HepG2 (cell line): Measurements from ENCODE around the gene RIN3. TPM values are rescaled to one million over a fixed set of nuclear protein-coding genes. Genes with fewer than 3 reads are reported as not detected.

ENCODE experiments used
- AHR ChIP-seq: IDR thresholded peaks from 2 replicates; pipeline ENCODE4 v1.6.1; 2018; ENCODE audit warnings: missing genetic modification reagents, missing compliant biosample characterization
- BCL6 ChIP-seq: IDR thresholded peaks from 2 replicates; pipeline ENCODE4 v1.6.1; 2016; ENCODE audit warnings: missing genetic modification reagents, missing compliant biosample characterization
- CBX5 ChIP-seq: sonication (generic); formaldehyde crosslinking; IDR thresholded peaks from 2 replicates; pipeline ENCODE4 v1.4.0; 2020; ENCODE audit warnings: missing genetic modification reagents, borderline replicate concordance
- CEBPB ChIP-seq: IDR thresholded peaks from 2 replicates; pipeline ENCODE4 v1.6.1; 2011; ENCODE audit warnings: low read depth, low read length, improper control_type of control experiment, borderline replicate concordance
- FOXA3 ChIP-seq: IDR thresholded peaks from 2 replicates; pipeline ENCODE4 v1.6.1; 2016; ENCODE audit warnings: missing genetic modification reagents, missing compliant biosample characterization
- GATAD2A ChIP-seq: IDR thresholded peaks from 2 replicates; pipeline ENCODE4 v1.6.1; 2016
- HDAC1 ChIP-seq: sonication (generic); formaldehyde crosslinking; IDR thresholded peaks from 2 replicates; pipeline ENCODE4 v1.5.1; 2020; ENCODE audit warnings: mild to moderate bottlenecking, missing genetic modification reagents
- HMG20B ChIP-seq: conservative IDR thresholded peaks from 2 replicates; pipeline ENCODE4 v1.6.1; 2016; ENCODE audit warnings: missing genetic modification reagents, missing compliant biosample characterization
- HNF4A ChIP-seq: sonication (generic); formaldehyde crosslinking; IDR thresholded peaks from 2 replicates; pipeline ENCODE4 v1.4.0; 2020; ENCODE audit warnings: missing genetic modification reagents
- MED1 ChIP-seq: sonication (generic); formaldehyde crosslinking; IDR thresholded peaks from 2 replicates; pipeline ENCODE4 v1.4.0; 2020; ENCODE audit warnings: missing genetic modification reagents
- NCOA2 ChIP-seq: sonication (generic); formaldehyde crosslinking; IDR thresholded peaks from 2 replicates; pipeline ENCODE4 v1.8.0; 2022; ENCODE audit warnings: inconsistent platforms
- NFKB2 ChIP-seq: sonication (generic); formaldehyde crosslinking; IDR thresholded peaks from 2 replicates; pipeline ENCODE4 v1.4.0; 2020; ENCODE audit warnings: missing genetic modification reagents, borderline replicate concordance
- PAF1 ChIP-seq: IDR thresholded peaks from 2 replicates; pipeline ENCODE4 v1.6.1; 2016; ENCODE audit warnings: missing genetic modification reagents, missing compliant biosample characterization
- RXRB ChIP-seq: IDR thresholded peaks from 2 replicates; pipeline ENCODE4 v1.6.1; 2016; ENCODE audit warnings: borderline replicate concordance, missing genetic modification reagents, missing compliant biosample characterization
- SAP130 ChIP-seq: IDR thresholded peaks from 2 replicates; pipeline ENCODE4 v1.6.1; 2016; ENCODE audit warnings: low read depth
- SOX5 ChIP-seq: IDR thresholded peaks from 2 replicates; pipeline ENCODE4 v1.6.1; 2016; ENCODE audit warnings: borderline replicate concordance
- SP4 ChIP-seq: sonication (generic); formaldehyde crosslinking; IDR thresholded peaks from 2 replicates; pipeline ENCODE4 v1.8.1; 2023; ENCODE audit warnings: mild to moderate bottlenecking, missing genetic modification reagents
- TGIF2 ChIP-seq: IDR thresholded peaks from 2 replicates; pipeline ENCODE4 v1.6.1; 2016; ENCODE audit warnings: control low read depth, missing compliant biosample characterization
- TSC22D2 ChIP-seq: sonication (generic); formaldehyde crosslinking; IDR thresholded peaks from 2 replicates; pipeline ENCODE4 v1.5.1; 2020; ENCODE audit warnings: missing genetic modification reagents, mild to moderate bottlenecking, borderline replicate concordance
- ZGPAT ChIP-seq: IDR thresholded peaks from 2 replicates; pipeline ENCODE4 v1.6.1; 2016; ENCODE audit warnings: mild to moderate bottlenecking
- ZMYM4 ChIP-seq: sonication (generic); formaldehyde crosslinking; IDR thresholded peaks from 2 replicates; pipeline ENCODE4 v1.8.1; 2023; ENCODE audit warnings: mild to moderate bottlenecking, missing genetic modification reagents
- ZNF335 ChIP-seq: sonication (generic); formaldehyde crosslinking; IDR thresholded peaks from 2 replicates; pipeline ENCODE4 v1.4.0; 2020; ENCODE audit warnings: missing genetic modification reagents
- polyA plus RNA-seq, 8 experiments: library from polyadenylated mRNA; depleted of rRNA in 3 of 8; stranded (reverse) in 7 of 8; unstranded in 1 of 8; fragments of >200 nt; fragmentation: Illumina TruSeq in 4 of 8; extraction: Trizol in 4 of 8; gene quantifications; 2 replicates each; pipeline versions ENCODE4 v1.2.1 to v1.2.3, GENCODE V29; 2011 to 2016; ENCODE audit warnings: low read depth in 4 of 8, missing spikeins in 1 of 8, mixed read lengths in 1 of 8; ENCODE audit not compliant: insufficient read depth in 1 of 8
- total RNA-seq, 5 experiments: library from RNA; depleted of rRNA; stranded (reverse); fragments of >200 nt; fragmentation: Illumina TruSeq; extraction: Trizol; gene quantifications; 2 replicates each; pipeline ENCODE4 v1.2.3, GENCODE V29; 2016; ENCODE audit warnings: low read depth in 1 of 5
- TF ChIP-seq, protein P1 (sequence below): sonication (generic); formaldehyde crosslinking; IDR thresholded peaks from 2 replicates; pipeline ENCODE4 v1.4.0; 2020; ENCODE audit warnings: missing genetic modification reagents
- TF ChIP-seq, protein P2 (sequence below): sonication (generic); formaldehyde crosslinking; IDR thresholded peaks from 2 replicates; pipeline ENCODE4 v1.5.0; 2020; ENCODE audit warnings: mild to moderate bottlenecking, low read depth, missing genetic modification reagents, borderline replicate concordance
- TF ChIP-seq, protein P3 (sequence below): sonication (generic); formaldehyde crosslinking; IDR thresholded peaks from 2 replicates; pipeline ENCODE4 v1.4.0; 2020; ENCODE audit warnings: missing genetic modification reagents, borderline replicate concordance

RIN3 gene
- total and polyA plus RNA-seq, 2 of the 13 experiments (the other 11 are each of a cell fraction or from before 2014, with no cell fraction given), result 2.3 to 3.6 TPM

GRCh38 chr14:92724516-92725340, 211.1 kb downstream of the RIN3 start (continued):
- TF ChIP-seq SAP130 (peak; percentile 38; the same call in 1 of the 2 replicates), GATAD2A (peak; percentile 43; the same call in 1 of the 2 replicates), AHR (0 out of 2 replicates have a peak, but pooled peaks have one; percentile 38), HDAC1 (CRISPR knock-in tag) (0 out of 2 replicates have a peak, but pooled peaks have one; percentile 36), SOX5 (CRISPR knock-in tag) (0 out of 2 replicates have a peak, but pooled peaks have one; percentile 21), ZGPAT (CRISPR knock-in tag) (peak; percentile 20; the same call in 1 of the 2 replicates), ZMYM4 (CRISPR knock-in tag) (peak; percentile 64; the same call in 1 of the 2 replicates), ZNF335 (CRISPR knock-in tag) (peak; percentile 45; the same call in 1 of the 2 replicates), NCOA2 (0 out of 2 replicates have a peak, but pooled peaks have one; percentile 25), NFKB2 (no peak), TGIF2 (CRISPR knock-in tag) (peak; percentile 80), RXRB (CRISPR knock-in tag) (peak; percentile 95), FOXA3 (CRISPR knock-in tag) (0 out of 2 replicates have a peak, but pooled peaks have one; percentile 8), CEBPB (peak; percentile 94), BCL6 (CRISPR knock-in tag) (peak; percentile 62), MED1 (peak; percentile 57), HNF4A (CRISPR knock-in tag) (peak; percentile 21), SP4 (CRISPR knock-in tag) (no peak), CBX5 (CRISPR knock-in tag) (no peak), TSC22D2 (no peak), PAF1 (CRISPR knock-in tag) (no peak), HMG20B (CRISPR knock-in tag) (peak; percentile 90)
- TF ChIP-seq, protein P1, sequence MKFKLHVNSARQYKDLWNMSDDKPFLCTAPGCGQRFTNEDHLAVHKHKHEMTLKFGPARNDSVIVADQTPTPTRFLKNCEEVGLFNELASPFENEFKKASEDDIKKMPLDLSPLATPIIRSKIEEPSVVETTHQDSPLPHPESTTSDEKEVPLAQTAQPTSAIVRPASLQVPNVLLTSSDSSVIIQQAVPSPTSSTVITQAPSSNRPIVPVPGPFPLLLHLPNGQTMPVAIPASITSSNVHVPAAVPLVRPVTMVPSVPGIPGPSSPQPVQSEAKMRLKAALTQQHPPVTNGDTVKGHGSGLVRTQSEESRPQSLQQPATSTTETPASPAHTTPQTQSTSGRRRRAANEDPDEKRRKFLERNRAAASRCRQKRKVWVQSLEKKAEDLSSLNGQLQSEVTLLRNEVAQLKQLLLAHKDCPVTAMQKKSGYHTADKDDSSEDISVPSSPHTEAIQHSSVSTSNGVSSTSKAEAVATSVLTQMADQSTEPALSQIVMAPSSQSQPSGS (CRISPR knock-in tag), result peak; percentile 43; the same call in 1 of the 2 replicates
- TF ChIP-seq, protein P2, sequence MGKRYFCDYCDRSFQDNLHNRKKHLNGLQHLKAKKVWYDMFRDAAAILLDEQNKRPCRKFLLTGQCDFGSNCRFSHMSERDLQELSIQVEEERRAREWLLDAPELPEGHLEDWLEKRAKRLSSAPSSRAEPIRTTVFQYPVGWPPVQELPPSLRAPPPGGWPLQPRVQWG (CRISPR knock-in tag), result no peak
- TF ChIP-seq, protein P3, sequence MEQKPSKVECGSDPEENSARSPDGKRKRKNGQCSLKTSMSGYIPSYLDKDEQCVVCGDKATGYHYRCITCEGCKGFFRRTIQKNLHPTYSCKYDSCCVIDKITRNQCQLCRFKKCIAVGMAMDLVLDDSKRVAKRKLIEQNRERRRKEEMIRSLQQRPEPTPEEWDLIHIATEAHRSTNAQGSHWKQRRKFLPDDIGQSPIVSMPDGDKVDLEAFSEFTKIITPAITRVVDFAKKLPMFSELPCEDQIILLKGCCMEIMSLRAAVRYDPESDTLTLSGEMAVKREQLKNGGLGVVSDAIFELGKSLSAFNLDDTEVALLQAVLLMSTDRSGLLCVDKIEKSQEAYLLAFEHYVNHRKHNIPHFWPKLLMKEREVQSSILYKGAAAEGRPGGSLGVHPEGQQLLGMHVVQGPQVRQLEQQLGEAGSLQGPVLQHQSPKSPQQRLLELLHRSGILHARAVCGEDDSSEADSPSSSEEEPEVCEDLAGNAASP (CRISPR knock-in tag), result peak; percentile 98
